ENCODE data around the gene AFF3.
"Not testable (repeated sequence)": the region's sequence is repeated elsewhere in the genome, so short reads cannot be mapped to it uniquely, and the experiment has no call there.

AFF3 gene

GRCh38 chr2:100145893-100146656 is 3.7 kb upstream of the AFF3 start:
- no peak for DNase-seq

- no peak for DNase-seq
Measured at GRCh38 chr2:100143286-100143685, 896 bp upstream of the AFF3 start.

DNA sequence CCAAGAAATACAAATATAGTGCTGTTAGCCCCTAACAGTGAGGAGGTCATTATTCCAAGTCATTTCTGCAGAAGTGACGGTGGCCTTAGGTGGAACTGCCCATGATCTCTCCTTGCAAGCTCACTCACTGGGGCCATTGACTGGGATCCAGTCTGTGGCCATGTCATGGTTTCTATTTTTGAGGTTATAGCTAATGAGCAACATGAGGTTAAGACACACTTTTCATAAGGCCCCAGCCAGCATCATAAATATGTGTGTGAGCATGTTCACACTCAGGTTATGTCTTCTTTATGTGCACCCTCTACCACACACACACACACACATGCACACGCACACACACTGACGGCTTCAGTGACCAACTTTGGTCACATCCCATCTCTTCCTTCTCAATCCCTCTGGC is 484 bp downstream of the AFF3 start:
- DNase-seq: no peak

GRCh38 chr2:100140582-100140981 is 1.8 kb downstream of the AFF3 start:
- no peak for DNase-seq

DNA sequence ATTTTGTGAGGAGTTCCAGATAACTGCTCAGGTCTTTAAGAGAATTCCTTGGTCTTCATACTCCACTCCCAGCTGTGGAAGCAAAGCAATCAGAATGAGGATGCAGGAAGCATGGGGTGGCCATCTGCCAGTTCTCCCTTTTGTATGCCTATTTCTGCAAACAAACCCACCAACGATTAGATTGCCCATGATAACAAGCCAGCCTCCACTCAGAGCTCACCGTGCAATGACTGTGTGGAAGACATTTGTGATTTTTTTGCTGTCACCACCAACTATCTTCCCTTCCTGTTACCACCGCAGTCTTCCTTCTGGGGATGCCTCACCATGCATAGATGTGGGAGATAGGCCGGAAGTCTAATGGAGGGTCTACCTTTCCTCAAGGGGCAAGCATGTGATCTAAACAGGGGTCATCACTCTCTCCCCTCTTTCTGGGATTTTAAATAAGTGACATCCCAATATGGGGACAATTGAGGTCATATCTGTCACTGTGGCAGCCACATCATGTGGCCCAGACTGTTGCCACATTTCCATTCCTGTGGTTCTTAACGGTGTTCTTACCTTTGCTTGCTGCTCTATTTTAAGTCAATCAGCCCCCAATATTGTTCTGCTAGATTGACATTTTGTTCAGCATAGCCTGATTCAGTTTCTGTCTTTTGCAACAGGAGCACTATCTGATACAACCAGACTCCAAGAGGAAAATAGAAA is 4.4 kb downstream of the AFF3 start:
- no peak for DNase-seq

DNA sequence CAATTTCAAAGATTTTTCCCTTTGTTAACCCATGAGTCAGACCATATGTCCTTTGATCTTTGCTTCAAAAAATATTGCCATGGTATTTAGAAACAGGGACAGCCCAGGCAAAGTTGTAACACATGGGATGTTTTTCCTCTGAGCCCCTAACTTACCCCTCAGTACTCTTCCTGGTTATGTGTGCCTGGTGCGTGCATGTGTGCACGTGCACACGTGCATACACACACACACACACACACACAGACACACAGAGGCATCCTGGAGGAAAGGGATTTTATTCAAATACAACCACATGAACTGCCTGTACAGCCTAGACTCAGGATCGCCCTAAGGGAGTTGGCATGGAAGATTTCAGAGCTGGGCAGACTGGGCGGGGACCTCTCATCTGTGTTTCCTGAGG is 5.1 kb downstream of the AFF3 start:
- no peak for DNase-seq

DNA sequence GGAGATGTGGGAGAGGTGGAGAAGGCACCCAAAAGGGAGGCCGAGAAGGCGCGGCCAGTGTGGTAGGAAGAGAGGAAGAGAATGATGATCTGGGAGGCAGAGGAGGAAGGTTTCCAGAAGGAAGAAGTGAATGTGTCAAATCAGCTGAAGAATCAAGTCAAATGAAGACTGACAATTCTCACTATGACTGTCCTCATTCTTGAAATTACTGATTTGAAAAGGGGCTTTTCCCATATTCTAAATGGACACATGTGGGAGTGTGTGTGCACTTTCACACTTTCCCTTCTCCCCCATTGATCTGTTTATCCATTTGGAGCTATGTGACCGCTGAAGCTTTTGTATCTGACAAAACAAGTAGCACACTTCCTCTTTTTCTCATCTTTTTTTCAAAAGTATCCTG is 6.1 kb downstream of the AFF3 start:
- no peak for DNase-seq

- DNase-seq: no peak
Measured at GRCh38 chr2:100135415-100135814, 7.0 kb downstream of the AFF3 start.

DNA sequence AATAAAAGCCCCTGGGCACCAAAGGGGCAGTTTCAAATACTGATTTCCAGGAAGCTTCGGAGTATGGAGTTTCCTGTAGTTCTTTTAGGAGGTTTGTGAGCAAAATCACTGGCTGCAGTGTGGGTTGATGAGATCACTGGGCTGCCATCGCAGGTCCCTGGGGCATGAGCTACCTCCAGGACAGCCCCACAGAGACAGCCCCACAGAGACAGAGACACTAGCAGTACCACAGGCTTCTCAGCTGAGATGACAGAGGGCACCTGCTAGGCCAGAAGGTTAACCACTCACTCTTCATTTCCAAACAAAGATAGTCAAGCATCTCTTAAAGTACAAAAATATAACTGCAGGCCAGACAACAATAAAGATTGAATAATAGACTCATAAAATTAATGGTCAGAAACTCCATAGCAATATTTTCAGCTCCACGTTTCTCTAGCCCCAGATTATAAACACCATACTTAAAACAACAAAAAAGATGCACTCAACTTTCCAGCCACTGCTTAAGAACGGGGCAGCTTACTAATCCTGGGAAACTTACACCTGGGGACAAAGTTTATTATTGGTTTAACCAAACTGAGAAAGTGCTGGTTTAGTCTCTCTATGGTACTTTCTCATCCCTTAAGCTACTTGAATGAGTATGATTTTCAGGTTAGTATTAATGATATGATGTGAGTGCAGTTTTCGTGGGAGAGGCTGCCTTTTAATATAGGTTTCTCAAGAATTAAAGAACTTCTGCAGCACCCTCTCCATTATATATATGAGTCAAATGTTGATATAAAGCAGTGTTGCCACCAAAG is 11.6 kb downstream of the AFF3 start:
- DNase-seq: no peak

DNA sequence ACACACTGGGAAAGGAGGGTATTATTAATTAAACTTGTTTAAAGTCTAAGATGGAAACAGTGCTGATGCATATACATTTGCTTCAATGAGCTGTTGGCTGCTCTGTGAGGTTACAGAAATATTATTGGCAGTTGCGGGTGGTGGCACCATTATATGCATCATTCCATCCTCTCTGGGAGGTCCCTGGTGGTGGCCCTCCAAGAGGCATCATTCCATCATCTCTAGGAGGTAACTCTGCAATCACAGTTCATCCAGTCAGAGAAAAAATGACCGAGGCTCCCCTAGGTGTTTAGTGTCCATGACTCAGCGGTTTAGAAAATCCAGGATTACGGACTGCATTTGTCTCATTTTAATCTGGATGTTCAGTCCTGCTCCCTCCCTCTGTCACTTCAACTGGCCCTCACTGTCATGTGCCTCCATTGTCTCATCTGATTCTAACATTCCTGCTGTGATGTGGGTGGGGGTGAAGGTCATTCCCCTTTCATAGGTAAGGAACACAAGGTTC is 15.4 kb downstream of the AFF3 start:
- no peak for DNase-seq

DNA sequence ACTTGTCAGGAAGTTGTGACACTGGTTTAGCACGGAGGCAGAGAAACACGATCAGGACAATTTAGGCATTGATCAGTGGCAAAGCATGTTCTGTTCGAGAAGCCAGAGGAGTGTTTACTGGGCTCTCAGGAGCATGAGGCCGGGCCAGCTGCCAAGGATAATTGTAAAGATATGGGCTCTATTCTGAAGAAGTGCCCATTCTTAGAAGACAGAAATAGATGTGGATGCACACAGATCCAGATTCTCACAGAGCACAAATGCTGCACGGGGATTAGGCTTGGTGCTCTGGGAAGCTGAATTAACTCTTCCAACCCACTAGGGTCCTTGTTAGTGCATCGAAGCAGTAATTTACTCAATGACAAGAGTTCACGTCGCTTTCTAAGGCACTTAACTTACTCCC is 16.2 kb downstream of the AFF3 start:
- DNase-seq: no peak

GRCh38 chr2:100125626-100126025 is 16.8 kb downstream of the AFF3 start:
- no peak for DNase-seq

GRCh38 chr2:100124761-100125160 is 17.6 kb downstream of the AFF3 start:
- DNase-seq: no peak

DNA sequence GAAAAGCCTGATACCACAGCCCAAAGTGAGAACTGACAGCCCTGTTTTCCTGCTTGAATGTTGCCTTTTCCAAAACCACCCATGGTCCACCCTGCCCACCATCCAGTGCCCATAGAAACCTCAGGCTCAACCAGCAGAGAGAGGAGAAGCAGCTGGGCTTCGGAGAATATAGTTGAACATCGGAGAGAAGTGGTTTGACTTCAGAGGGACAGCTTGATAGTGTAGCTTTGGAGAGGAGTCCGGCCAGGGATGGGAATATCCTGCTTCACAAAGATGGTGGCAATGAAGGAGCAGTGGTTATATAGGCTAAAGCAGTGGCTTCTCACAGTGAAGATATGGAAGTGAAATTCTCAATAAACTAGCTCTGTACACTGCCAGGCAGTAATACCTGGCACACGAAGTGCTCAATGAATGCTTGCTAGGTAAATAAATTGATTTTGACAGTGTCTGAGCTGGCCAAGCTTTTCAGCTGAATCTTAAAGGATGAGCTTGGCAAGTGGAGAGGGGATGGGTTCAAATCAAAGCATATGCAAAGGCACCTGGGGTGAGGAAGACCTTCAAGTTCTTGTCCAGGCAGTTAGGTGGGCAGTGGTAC is 21.2 kb downstream of the AFF3 start:
- DNase-seq: no peak

DNA sequence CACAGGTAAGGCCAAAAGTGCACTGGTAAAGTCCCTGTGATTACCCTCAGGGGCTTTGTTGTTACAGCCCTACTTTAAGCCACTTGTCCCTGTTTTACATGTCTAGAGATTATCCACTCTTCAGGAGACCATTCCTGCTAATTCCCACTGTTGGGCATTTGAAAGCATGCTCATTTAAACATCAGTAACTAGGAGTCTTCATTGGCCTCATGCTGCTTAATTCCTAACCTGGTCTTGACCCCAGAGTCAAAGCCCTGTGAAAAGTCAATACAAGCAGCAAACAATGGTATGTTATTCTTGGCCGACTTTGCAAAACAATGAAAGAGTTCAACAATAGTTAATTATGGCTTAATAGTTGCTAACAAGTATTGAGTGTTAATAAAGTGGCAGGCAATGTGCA is 23.2 kb downstream of the AFF3 start:
- no peak for DNase-seq

- no peak for DNase-seq
Measured at GRCh38 chr2:100113990-100114433, 28.4 kb downstream of the AFF3 start.

DNA sequence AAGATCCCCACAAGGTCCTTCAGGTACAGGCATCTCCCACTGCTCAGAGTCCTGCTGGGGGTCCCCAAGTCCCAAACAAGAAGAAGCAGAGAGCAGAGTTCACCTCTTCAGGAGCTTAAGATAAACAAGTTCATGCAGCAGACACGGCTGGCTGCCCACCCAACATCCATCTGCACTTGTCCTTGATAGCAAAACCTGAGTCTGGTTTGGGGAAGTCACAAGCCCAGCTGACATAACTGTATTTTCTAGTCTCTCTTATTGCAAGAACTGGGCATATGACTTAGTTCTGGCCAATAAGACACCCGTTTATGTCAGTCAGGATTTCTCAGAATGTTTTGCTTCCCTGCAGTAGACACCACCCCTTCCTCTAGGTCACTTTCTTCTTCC is 31.8 kb downstream of the AFF3 start:
- no peak for DNase-seq

- no peak for DNase-seq
Measured at GRCh38 chr2:100109986-100110613, 32.3 kb downstream of the AFF3 start.

GRCh38 chr2:100108648-100109020 is 33.8 kb downstream of the AFF3 start:
- DNase-seq: not testable (repeated sequence)

GRCh38 chr2:100107906-100108647 is 34.3 kb downstream of the AFF3 start:
- DNase-seq: no peak

DNA sequence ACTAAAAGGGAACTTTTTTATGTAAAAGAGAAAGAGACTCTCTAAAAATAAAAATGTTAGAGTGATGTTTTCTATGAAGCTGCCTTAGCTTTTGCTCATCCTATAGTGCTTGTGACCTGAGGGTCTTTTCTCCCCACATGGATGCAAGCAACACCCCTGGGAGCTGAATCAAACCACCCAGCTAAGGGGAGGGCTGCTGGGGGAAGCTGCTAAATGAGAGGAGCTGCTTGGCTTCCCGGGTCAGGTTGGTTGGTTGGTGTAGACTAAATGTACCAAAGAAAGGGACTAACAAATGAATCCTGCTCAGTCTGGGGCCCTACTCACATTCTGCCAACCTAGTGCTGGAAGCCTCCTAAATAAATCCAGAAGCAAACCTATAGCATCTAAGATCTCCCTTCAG is 35.0 kb downstream of the AFF3 start:
- DNase-seq: no peak

- DNase-seq: no peak
Measured at GRCh38 chr2:100106460-100106859, 35.9 kb downstream of the AFF3 start.
